HEK293 (cell line): ENCODE results near the gene PIP5K1B.

Experiments used
- BCL11A ChIP-seq: fragments of 450-650 bp; formaldehyde crosslinking; IDR thresholded peaks from 2 replicates; pipeline ENCODE4 v1.5.1; 2016; ENCODE audit warnings: low read depth, missing biosample characterization, missing genetic modification characterization
- CTCF ChIP-seq: fragments of 450-650 bp; formaldehyde crosslinking; IDR thresholded peaks from 2 replicates; pipeline ENCODE4 v1.5.1; 2016; ENCODE audit warnings: missing biosample characterization, missing genetic modification characterization
- PRDM4 ChIP-seq: fragments of 450-650 bp; formaldehyde crosslinking; IDR thresholded peaks from 2 replicates; pipeline ENCODE4 v1.5.1; 2017; ENCODE audit warnings: missing biosample characterization, missing genetic modification characterization
- TSHZ1 ChIP-seq: fragments of 450-650 bp; formaldehyde crosslinking; IDR thresholded peaks from 2 replicates; pipeline ENCODE4 v1.5.1; 2016; ENCODE audit warnings: missing biosample characterization, missing genetic modification characterization, borderline replicate concordance

GRCh38 chr9:68797116-68797515, 92.1 kb downstream of the PIP5K1B start:
- TF ChIP-seq CTCF (tag by site-specific recombination) (no peak), PRDM4 (tag by site-specific recombination) (no peak), BCL11A (tag by site-specific recombination) (no peak), TSHZ1 (no peak)
